SKM-1 (cell line): ENCODE data around the gene SMURF2.
"Not testable (repeated sequence)": the region's sequence is repeated elsewhere in the genome, so short reads cannot be mapped to it uniquely, and the experiment has no call there.

ENCODE experiments used
- DNase-seq: peaks from one replicate; lab custom pipeline; 2025; ENCODE audit not compliant: unreplicated experiment; lab: John Stamatoyannopoulos, UW

Gene SMURF2

GRCh38 chr17:64599187-64599676 lies 62.9 kb downstream of the SMURF2 start:
- no peak for DNase-seq

GRCh38 chr17:64598672-64599071 lies 63.4 kb downstream of the SMURF2 start:
- no peak for DNase-seq

DNA sequence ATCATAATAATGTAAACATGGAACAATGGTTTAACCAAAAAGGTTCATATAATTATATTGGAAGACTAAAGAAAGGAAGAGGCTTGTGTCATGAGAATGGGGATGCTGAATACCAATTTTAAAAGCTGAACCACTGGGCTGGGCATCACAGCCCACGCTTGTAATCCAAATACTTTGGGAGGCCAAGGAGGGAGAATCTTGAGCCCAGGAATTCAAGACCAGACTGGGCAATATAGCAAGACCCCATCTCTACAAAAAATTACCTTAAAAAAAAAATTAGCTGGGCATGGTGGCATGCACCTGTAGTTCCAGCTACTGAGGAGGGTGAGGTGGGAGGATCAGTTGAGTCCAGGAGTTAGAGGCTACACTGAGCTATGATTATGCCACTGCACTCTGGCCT lies 65.1 kb downstream of the SMURF2 start:
- DNase-seq, result no peak

GRCh38 chr17:64596439-64596838 lies 65.7 kb downstream of the SMURF2 start:
- no peak for DNase-seq

DNA sequence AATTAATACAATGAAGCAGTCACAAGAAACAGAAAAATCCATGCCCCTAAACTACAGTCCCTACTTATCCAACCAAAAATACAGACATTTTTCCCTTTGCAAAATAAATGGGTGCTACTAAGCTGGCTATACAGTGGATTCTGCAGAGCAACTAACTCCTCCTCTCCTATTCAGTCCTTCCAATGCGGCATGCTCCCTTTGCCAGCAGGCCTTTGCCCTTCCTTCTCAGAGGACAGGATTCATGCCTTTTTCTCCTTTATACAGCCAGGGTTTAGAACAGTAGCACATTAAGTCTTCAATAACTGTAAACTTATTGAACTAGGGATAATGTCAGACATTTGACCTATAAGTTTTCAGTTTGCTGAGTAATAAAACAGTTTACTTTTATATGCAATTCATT lies 70.2 kb downstream of the SMURF2 start:
- DNase-seq, result no peak

DNA sequence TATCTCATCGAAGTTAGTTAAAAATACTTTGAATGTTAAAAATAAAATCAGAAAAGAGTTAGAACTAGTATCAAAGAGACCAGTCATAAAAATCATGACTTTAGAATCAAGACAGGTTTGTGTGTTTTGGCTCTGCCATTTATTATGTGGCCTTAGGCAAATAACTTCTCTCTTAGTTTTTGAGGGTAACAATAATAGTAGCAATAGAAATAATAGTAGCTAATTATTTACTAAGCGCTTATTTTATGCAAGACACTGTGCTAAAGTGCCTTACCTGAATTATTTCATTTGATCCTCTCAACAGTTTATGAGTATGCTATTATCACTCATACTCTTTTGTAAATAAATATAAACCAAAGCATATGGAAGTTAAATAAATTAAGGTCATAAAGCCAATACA lies 77.0 kb downstream of the SMURF2 start:
- no peak for DNase-seq

DNA sequence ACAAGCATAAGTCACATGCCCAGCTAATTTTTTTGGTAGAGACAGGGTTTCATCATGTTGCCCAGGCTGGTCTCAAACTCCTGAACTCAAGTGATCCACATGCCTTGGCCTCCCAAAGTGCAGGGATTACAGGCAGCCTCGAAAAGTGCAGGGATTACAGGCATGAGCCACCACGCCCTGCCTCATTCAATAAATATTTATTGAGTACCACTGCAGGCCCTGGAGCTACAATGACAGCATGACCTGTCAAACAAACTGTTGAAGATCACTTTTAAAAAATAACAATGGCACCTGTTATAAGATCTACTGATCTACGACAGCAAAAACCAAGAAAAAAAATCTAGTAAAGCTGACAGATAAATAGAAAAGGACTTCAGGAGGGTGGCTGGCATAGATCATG lies 79.1 kb downstream of the SMURF2 start:
- no peak for DNase-seq

DNA sequence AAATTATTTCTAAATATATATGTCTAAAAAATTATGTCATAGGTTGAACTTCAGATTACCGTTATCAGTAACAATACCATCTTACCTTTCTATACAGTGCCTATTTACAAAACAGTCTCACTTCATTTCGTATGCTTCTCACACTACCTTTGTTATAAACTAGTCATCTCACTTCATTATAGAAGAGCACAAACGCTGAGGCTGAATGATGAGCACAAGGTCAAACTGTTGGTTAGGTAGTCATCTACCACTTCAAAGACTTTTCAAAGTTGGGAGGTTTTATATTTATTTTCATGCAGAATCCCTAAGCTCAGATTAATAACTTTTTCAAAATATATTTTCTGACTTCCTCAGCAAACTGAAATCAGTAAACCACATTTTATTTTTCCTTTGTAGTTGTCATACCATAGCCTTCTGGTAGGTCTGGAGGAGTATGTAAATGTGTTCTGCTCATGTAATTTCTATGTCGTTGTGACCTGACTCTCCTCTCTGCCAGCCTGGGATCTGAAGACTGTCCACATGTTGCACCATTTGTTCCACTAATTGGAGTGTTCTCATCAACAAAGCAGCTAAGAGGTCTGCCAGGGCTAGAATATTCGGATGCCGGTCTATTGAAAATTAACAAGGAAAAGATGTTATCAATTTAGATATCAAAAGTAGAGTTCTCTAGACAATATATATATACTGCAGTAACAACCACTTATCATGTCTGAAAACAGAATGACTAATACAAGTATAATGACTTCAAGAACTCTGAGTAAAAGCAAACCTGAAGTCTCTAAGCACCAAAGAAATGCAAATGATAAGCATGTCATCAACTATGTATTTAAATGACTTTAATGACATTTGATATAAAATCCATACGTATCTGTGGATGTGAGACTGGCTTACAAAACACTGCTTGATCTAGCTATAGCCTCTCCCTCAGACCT lies 81.5 kb downstream of the SMURF2 start:
- no peak for DNase-seq

GRCh38 chr17:64579917-64580316 lies 82.2 kb downstream of the SMURF2 start:
- DNase-seq, result peak; percentile 6

GRCh38 chr17:64577025-64577424 lies 85.1 kb downstream of the SMURF2 start:
- not testable (repeated sequence) for DNase-seq

GRCh38 chr17:64575431-64575830 lies 86.7 kb downstream of the SMURF2 start:
- DNase-seq, result no peak

GRCh38 chr17:64574646-64575045 lies 87.5 kb downstream of the SMURF2 start:
- DNase-seq, result no peak

DNA sequence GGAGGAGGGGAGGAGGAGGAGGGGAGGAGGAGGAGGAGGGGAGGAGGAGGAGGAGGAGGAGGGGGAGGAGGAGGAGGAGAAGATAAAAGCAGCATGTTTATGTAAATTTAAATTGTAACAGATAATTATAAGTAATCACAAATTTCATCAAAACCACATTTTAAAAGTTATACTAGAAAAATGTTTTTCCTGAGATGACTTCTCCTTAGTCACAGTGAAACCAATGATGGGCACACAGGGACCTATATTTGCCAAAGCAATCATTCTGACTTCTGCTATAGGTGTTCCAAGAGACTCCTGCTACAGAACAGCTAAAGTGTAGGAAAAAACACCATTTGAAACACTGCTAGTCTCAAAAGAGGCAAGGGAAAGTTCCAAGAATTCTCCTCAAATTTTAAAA lies 88.9 kb downstream of the SMURF2 start:
- no peak for DNase-seq

DNA sequence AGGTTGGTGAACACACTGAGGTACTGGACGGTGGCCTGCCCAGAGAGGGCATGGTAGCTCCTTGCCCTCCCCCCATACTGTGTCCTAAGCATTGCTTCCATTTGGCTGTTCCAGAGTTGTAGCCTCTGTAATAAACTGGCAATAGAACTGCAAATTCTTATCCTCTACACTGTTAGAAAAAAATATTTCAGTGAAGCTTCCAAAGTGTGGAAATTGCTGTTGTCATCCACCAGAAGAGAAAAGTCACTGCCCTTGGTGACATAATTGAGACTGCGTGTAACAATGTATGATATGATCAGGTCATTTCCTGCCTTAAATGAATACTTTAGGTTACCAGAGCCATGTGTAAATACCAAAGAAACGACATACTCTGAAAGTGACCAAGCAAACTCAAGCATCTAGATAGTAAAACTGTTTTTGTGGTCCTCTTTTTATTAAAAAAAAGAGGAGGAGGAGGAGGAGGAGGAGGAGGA lies 89.4 kb downstream of the SMURF2 start:
- DNase-seq, result no peak

DNA sequence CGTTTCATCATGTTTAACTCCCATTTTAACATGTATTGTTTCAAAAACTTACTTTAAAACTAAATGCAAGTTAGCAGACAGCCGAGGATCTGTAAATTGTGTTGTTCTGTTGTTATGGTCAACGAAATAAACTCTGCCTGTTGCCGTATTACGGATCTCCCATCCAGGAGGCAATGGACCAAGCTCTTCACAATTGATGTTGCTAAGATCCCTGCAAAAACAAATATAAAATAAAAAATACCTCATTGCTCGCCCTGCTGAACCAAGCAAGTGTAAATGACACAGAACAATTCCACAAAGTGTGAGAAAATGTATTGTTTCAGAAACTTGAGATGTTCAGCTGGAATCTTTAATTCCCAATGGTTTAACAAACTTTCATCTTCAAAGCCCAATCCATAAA lies 90.4 kb downstream of the SMURF2 start:
- DNase-seq, result no peak

DNA sequence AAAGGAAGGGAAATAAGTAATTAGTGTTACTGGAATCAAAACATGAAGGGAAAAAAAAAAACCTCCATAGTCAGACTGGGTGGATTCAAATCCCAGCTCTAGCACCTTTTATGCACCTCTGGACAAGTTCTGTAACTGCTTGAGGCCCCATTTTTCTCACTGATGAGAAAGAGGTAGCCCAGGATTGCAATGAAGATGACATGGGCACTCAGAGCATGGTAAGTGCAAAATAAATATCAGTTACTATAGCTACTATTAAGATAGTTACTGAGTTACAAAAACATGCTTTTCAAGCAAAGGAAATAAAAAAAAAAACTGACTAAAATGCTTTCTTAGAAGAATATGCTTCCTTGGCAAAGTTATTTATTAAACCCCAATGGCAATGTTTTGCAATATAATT lies 96.5 kb downstream of the SMURF2 start:
- DNase-seq, result no peak

DNA sequence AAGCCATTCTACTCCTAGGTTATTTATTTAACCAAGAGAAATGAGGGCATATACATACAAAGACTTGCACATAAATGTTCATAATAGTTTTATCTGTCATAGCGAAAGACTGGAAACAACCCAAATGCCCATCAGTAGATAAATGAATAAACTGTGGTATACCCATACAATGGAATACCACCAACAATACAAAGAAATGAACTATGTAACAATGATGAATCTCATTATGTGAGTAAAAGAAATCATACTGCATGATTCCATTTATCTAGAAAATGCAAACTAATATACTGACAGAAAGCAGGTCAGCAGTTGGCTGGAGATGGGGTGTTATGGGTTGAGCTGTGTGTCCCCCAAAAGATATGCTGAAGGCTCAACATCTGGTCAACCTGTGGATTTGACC lies 98.0 kb downstream of the SMURF2 start:
- DNase-seq, result no peak

- DNase-seq, result no peak
Observed at GRCh38 chr17:64555281-64555680, 106.8 kb downstream of the SMURF2 start.

GRCh38 chr17:64554028-64554637 lies 108.0 kb downstream of the SMURF2 start:
- no peak for DNase-seq

- no peak for DNase-seq
Observed at GRCh38 chr17:64551461-64551860, 110.6 kb downstream of the SMURF2 start.

DNA sequence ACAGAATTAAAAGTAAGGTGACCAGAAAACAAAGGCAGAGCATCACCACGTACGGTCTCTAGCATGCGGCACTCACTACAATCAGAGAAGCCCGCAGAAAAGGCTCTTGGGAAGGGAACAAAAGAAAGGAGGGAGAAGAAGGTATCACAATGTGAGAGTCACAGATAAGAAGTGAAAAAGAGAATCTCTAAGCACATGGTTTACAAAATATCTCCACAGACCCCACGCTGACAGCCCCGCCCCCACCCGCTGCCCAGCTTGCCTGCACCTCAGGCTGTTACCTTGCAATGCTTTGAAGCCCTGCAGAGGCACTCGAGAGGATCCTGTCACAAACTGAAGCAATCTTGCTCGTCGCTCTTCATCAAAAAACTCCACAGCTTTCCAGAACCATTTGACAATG lies 114.8 kb downstream of the SMURF2 start:
- no peak for DNase-seq

DNA sequence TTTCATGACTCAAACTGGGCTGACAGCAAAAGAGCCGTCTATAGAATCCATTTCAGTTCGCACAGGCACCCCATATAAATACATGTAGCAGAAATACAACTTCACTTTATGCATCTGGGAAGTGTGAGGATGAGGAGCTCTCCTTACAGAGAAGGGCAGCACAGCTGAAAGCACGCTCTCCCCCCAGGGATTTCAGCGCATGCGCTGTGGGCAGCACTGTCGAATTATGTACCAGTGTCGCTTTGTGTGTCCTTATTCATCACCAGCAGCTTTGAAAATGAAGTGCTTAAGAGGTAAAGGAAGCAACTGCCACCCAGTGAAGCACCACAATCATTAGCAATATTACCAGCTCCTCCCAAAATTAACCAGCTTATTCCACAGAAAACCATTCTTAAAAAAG lies 115.4 kb downstream of the SMURF2 start:
- no peak for DNase-seq
